ENCODE measurements around the gene WT1. TPM values are rescaled to one million over a fixed set of nuclear protein-coding genes. Genes with fewer than 3 reads are reported as not detected.

The WT1 gene
- total RNA-seq, 6 experiments from 2014 or later, result not detected

DNA sequence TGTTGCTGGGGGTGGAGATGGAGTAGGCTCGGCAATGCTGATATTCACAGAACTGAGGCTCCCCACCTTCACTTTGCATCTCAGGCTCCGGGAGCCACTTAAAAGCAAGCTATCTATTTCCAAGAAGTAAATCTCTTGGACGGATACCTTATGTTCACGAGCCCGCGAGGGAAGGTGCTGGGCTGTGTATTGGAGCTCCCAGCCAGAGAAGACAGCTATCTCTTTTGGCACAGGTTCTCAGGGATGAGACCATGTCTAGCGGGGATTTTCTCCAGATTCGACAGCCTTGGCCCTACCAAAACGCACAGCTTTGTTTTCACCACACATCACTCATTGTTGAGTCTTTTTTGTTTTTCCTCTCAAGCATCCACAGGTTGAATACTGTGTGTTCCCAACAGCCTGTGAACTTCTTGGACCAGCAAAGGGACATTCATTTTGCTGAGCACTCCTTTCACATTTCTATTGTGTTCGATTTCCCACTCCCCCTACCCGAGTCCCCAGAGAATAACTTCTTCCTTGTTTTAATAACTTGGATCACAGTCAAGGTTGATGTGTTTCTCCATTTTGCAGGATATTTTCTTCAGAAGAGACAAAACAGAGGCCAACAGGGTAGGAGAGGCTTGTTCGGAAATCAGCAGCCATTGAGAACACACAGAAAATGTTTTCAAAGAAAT lies 23.3 kb downstream of the WT1 start:
- H3K4me1 Mint-ChIP-seq (ENCODE audit: low read depth), result no peaks in the 10 kb centered on the region
- no peak overlapping the region for H3K27ac Mint-ChIP-seq
- no peak overlapping the region for H3K4me3 Mint-ChIP-seq
- H3K36me3 Mint-ChIP-seq (ENCODE audit: low read depth), result no peaks in the 10 kb centered on the region
- TF ChIP-seq CTCF (IDR thresholded peaks at IDR 0.05), result no peak
- no peak for DNase-seq
- no peaks in the 10 kb centered on the region for H3K9me3 Mint-ChIP-seq
- peaks cover 36% of the 10 kb centered on the region for H3K27me3 Mint-ChIP-seq (ENCODE audit: insufficient read depth)

GRCh38 chr11:32405592-32405991 lies 29.7 kb downstream of the WT1 start:
- no peak for DNase-seq
- no peaks in the 10 kb centered on the region for H3K9me3 Mint-ChIP-seq
- no peak overlapping the region for H3K4me3 Mint-ChIP-seq
- no peak overlapping the region for H3K27ac Mint-ChIP-seq
- H3K36me3 Mint-ChIP-seq (ENCODE audit: low read depth), result no peaks in the 10 kb centered on the region
- H3K27me3 Mint-ChIP-seq (ENCODE audit: insufficient read depth), result peaks cover 21% of the 10 kb centered on the region
- no peaks in the 10 kb centered on the region for H3K4me1 Mint-ChIP-seq (ENCODE audit: low read depth)
- TF ChIP-seq CTCF (IDR thresholded peaks at IDR 0.05), result no peak

DNA sequence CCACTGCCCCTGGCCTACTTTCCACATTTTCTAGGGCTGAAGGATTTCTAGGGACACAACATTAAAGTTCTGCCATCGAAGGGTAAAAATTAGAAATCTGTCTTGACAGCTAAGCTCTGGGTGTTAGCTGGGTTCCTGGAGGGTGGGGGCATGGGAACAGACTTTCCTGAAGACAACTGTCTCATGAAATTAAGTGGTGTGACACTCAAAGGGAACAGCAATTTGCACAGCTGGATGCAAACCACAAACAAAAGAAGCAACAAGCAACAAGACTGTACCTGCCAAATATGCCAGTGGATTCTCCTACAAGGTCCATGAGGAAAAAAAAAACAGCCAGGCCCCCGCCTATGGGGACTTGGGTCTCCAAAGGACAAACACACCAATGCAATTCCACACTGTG lies 32.5 kb downstream of the WT1 start:
- no peak for TF ChIP-seq CTCF (IDR thresholded peaks at IDR 0.05)
- H3K36me3 Mint-ChIP-seq (ENCODE audit: low read depth), result no peaks in the 10 kb centered on the region
- no peak overlapping the region for H3K4me3 Mint-ChIP-seq
- no peak for DNase-seq
- no peaks in the 10 kb centered on the region for H3K4me1 Mint-ChIP-seq (ENCODE audit: low read depth)
- H3K9me3 Mint-ChIP-seq, result no peaks in the 10 kb centered on the region
- peaks cover 26% of the 10 kb centered on the region for H3K27me3 Mint-ChIP-seq (ENCODE audit: insufficient read depth)
- H3K27ac Mint-ChIP-seq, result no peak overlapping the region

GRCh38 chr11:32400670-32401369 lies 34.5 kb downstream of the WT1 start:
- no peaks in the 10 kb centered on the region for H3K36me3 Mint-ChIP-seq (ENCODE audit: low read depth)
- peaks cover 29% of the 10 kb centered on the region for H3K27me3 Mint-ChIP-seq (ENCODE audit: insufficient read depth)
- no peak for DNase-seq
- H3K9me3 Mint-ChIP-seq, result no peaks in the 10 kb centered on the region
- no peak overlapping the region for H3K4me3 Mint-ChIP-seq
- no peaks in the 10 kb centered on the region for H3K4me1 Mint-ChIP-seq (ENCODE audit: low read depth)
- H3K27ac Mint-ChIP-seq, result no peak overlapping the region
- no peak for TF ChIP-seq CTCF (IDR thresholded peaks at IDR 0.05)

GRCh38 chr11:32400196-32400595 lies 35.1 kb downstream of the WT1 start:
- Mint-ChIP-seq H3K27ac (no peak overlapping the region), H3K4me1 (ENCODE audit: low read depth) (no peaks in the 10 kb centered on the region), H3K4me3 (no peak overlapping the region), H3K27me3 (ENCODE audit: insufficient read depth) (peaks cover 29% of the 10 kb centered on the region), H3K9me3 (no peaks in the 10 kb centered on the region), H3K36me3 (ENCODE audit: low read depth) (no peaks in the 10 kb centered on the region)
- no peak for DNase-seq
- TF ChIP-seq CTCF (IDR thresholded peaks at IDR 0.05), result no peak
